ENCODE data around the gene AVPR2.
A peak's percentile ranks its signal among the peaks of the same experiment; 100 is the strongest.

The AVPR2 gene

DNA sequence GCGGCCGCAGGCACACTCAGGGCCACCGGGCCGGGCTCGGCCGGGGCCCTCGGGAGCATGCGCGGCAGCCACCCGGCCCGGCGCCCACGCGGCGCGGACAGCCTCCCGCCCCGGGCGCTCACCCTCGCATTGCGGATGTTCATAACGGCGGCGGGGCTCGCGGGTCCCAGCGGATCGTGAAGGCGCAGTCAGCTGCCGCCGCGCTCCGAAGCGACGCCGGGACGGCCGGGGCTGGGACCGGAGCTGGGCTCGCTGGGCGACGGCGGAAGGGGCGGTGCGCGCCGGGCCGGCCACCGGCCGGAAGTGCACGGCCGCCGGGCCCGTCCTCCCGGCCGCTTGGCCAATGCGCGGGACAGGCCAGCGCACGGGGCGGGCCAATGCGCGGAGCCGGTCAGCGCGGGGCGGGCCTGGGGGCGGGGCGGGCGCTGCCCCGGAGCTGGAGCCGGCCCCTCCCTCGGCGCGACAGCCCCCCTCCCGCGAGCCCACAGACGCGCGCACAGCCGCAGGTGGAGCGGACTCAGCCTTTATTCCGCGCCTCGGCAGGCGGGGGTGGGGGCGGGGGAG lies 30.4 kb downstream of the AVPR2 start, which contains the start of gene NAA10:
NAA10 (minus strand) TSS at position 276 of the 564 bp plus-strand sequence; CDS start at position 143, 133 bp downstream.
- DNase-seq, result peak; percentile 89

DNA sequence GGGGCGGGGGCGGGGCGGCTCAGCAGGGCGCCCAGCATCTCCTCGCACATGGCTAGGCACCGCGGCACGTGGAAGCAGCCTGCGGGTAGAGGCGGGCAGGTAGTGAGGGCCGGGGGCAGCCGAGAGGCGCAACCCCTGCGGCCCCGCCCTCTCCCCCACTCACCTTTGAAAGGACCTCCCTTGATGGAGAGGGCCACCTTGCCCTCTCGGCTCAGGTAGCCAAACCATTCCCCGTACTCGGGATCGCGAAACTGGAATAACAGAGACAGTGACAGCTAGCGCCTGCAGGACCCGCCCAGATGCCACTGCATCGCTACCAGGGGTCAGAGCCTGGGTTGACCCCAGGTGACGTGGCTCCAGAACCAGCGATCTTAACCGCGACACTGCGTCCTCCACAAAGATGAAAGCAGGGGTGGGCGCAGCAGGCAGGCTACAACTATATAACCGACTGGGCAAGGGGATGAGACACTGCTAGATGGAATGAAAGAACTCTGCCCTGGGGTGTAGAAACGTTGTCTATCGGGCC lies 30.9 kb downstream of the AVPR2 start:
- no peak for DNase-seq

DNA sequence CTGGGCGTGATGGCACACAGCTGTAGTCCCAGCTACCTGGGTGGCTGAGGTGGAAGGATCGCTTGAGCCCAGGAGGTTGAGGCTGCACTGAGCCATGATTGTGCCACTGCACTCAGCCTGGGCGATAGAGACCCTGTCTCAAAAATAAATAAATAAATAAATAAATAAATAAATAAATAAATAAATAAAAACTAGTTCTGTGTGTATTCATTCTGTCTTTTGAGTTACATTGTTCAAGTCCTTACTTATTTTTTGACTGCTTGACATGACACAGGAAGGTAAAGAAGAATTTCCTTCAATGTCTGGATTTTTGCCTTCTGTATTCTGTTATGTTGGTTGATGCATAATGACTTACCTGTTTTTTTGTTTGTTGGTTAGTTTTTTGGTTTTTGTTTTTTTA lies 32.6 kb downstream of the AVPR2 start:
- no peak for DNase-seq

DNA sequence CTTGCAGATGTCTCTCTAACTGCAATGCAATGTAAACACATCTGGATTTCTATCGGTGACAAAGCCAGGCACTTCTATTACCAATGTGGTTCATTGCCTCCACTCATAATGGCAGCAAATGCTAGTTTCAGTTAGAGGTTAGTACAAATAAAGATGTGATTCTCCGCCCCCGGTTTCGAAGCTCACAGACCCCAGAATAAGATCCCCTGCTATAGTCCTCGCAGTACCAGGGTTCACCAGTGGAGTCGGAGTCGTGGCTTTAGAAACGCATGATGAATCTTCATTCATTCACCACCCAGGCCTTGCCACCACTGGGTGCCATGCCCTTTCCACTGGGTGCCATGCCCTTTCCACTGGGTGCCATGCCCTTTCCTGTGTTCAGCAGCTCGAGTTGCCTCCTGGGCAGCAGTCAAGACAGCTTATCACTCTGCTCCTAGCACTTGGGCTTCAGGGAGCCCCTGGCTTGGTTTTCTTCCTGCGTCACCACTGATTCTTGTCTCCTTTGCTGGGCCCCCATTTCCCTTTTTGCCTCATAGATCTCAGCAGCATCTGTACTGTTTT lies 33.8 kb downstream of the AVPR2 start:
- peak; percentile 68 for DNase-seq

DNA sequence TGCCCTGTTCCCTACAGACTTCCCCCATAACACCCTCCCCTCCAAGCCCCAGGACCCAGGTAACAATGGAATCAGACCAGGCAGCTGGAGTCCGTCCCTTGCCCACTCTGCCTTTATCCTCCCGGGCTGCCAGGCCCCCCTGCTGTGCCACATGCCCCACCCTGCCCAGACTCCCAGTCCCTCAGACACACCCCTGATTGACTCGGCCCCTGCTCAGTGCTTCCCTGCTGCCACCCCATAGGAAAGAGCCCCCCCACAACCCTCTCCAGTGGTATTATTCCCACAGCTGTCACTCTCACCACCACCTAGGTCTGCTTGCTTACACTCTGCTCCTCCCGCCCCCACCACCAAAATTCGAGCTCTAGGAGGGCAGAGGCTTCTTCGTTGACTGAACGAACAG lies 35.1 kb downstream of the AVPR2 start:
- DNase-seq, result no peak

DNA sequence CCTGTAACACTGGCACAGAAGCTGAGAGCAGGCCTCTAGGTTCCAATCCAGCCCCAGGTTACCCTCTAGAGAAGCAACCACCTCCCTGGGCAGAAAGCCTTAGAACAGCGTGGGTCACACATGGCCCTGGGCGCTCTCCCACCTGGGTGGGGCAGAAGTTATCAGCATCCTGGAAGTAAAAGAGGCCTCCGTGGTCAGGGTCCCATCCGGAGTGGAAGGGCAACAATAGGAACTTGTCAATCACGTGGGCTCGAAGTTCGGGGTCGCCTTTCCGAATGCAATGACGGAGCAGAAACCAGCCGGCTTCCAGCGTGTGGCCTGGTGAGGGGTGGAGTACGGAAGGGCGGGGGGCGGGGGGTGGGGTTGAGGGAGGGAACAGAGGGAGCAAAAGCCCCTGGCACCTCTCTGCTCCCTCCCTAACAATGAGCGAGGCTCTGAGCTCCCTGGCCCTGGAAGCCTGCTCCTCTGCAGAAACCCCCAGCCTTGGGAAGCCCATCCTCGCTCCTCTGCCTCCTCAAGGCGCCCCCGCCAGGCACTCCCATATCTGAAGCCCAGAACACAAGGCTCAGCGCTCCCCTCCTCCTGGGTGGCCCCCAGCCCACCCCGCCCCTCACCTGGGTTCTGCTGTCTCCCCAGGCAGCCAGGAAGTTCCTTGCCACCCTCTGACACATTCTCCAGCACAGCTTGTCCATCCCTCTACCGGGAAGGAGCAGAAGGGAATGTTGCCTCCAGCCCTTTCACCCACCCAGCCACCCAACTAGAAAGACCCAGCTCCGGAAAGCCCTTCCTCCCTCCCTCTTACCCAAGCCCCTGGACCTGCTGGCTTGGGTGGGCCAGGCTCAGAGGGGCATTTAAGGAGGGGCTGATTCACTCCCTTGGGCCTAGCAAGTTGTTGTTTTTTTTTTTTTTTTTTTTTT lies 37.1 kb downstream of the AVPR2 start:
- DNase-seq, result peak; percentile 86

DNA sequence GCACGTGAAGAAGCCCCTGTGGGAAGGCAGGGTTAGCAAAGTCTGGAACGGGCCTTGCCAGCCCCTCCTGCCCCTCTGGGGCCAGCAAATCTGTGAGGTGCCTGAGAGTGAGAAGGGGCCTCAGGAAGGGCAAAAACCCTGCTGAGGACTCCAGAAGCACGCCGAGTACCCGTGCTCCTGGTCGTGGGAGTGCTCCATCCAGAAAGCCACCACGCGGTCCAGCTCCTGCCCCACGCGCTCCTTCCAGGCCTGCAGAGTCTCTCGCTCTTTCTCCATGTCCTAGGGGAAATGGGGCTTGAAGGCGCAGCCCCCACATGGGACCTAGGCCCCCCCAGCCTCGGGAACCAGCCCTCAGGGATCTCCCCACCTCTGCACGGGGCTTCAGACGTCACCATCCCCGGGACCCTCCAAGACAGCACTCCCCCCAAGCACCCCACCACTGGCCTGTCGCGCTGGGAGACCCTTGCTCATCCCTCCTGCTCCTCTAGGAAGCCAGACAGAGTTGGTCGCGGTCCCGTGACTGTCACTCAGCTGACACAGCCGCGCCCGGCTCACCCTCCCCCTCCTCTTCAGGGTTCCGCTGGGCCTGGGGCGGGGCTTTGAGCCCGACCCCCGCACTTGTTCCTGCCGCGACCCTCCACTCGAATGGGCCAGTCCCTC lies 39.8 kb downstream of the AVPR2 start, which contains the start of gene RENBP:
RENBP (minus strand) TSS at position 504 of the 660 bp plus-strand sequence; CDS start at position 471, 33 bp downstream.
- DNase-seq, result peak; percentile 78

DNA sequence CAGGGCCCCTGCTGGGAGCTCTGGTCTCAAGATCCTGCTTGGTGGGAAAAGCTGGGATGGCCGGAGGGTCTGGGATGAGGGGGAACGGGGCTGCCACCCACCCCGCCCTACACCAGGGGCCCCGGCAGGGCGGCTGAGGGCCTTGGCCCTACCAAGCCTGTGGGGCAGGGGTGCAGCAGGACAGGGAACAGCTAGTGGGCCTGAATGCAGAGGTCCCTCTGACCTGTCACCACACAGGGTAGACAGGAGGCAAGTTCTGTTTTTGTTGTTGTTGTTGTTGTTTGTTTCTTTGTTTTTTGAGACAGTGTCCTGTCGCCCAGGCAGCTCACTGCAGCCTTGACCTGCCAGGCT lies 40.3 kb downstream of the AVPR2 start:
- DNase-seq, result no peak

DNA sequence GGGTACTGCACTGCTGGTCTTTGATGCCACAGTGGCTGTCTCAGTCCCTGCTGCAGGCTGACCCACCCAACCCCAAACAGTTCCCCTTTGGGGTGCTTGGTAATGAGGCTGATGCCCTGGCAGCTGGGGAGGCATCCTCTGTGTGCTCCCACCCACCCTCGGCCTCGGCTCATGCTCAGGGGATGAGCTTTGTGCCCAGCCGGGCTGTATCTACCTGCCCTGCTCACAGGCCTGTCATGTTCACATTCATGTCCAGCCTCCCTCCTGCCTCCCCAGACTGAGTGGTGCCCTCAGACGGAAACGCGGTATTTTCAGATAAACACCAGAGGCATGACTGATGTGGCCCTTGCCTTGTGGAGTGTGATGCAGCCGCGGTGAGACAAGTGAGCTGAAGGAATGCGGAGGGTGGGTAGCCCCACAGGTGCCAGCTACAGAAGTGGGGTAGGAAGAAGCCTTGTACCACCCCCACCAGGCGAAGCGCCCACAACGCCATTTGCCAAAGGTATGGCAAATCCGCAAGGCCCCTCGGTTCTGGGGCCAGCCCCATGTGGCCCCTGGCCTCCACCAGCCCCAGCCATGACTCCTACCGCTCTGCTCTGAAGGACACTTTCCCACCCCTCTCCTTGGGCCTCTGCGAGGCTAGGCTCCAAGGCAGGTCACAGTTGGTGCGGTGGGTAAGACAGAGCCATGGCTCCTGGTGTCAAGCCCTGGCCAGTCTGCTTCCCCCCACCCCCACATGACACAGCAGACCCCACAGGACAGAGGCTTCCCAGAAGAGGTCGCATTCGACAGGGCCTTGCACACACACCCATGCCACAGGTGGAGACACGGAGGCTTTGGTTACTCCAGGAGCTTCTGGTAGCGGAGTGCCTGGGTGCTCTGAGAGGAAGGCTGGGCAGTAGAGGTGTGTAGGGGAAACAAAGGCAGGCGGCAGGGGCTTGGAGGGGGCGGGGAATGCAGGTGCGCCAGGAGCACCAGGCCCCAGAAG lies 41.8 kb downstream of the AVPR2 start:
- DNase-seq, result no peak

DNA sequence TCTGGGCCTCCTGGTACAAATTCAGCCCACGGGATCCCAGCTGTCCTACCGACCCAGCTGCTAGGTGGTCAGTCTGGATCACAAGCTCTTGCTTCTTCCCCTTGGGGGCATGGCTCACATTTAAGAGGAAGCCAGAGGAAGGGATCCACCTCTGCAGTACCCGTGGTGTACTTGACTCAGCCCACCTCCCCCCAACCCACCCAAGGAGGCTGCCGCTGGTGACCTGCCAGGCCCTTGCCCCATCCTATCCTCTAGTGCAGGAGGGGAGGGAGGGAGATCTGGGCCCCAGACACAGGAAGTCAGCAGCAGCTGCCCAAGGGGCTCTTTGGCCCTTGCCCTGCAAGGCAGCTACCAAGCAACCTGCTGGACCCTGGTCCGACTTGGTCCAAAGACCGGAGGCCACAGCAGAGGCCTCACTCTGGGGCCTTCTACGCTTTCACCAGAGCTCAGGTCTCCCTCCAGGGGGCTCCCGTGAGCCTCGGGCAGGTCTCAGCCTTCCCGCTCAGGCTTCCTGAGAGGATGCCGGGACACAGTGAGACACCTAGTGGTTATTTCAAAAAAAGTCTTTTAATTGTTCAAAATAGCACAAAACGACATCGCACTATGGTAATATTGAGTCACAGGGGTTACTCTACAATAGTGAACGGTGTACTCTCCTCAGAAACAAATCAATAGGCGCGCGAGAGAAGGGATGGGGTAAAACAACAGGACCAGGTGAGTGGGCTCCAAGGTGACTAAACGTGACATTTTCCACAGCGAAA lies 42.7 kb downstream of the AVPR2 start:
- DNase-seq, result peak; percentile 92

DNA sequence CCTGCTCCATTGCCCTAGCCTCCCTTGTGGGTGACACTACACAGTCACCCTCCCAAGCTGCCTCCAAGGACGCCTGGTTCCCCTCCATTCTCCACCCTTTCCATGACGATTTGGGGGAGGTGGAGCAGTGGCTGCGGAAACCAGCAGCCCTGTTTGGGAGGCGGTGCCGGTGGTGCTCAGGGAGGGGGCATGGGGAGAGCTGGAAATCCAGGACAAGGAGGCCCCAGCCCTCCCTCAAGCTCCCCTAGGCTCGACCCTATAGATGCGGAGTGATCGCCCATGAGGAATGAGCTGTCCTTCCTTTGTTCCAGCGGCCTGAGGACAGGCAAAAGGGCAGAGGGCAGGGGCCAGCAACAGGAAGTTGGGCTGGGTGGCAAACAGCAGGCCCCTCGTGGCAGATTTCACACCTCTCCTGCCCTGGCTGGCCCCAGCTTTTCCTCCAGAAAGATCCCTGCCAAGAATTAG lies 43.6 kb downstream of the AVPR2 start:
- no peak for DNase-seq

DNA sequence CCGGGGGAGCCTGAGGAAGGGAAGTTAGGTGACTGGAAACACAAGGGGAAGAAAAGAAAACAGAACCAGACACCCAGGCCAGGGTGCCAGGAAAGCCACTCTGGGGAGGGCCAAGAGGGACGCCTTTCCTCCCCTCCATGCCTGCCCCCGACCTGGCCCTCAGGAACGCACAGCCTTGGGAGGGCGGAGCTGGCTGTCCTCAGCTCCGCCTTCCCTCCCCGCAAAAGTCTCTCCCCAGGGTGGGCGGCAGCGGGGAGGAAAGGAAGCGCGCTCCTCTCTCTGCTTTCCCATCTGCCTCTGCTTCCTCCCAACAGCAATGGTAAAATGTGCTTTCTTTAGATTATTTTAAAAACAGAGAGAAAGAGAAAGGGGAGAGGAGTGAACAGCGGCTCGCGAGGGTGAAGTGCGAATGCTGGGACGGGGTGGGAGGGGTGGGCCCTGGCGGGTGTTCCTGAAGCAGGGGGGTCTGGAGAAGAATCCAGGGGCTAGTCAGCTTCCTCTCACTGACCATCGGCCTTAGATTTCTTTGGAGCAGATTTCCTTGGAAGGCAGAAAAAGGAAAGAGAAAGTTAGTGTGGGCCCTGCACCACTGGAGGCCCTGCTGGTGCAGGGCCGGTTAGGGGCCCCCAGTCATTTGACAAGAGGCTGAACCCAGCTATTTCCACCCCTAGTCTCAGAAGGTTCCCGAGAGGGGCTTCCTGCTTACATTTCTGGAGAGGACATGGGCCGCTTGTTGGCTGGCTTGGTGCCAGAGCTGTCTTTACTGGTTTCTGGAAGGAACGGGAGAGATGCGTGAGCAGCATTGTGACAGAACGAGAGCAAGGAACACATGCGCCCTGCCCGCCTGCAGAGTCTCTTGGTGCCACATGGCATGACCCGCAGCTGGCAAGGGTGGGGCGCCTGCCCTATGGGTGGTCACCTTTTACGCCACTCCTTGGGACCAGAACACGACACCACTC lies 44.7 kb downstream of the AVPR2 start:
- DNase-seq, result peak; percentile 51

DNA sequence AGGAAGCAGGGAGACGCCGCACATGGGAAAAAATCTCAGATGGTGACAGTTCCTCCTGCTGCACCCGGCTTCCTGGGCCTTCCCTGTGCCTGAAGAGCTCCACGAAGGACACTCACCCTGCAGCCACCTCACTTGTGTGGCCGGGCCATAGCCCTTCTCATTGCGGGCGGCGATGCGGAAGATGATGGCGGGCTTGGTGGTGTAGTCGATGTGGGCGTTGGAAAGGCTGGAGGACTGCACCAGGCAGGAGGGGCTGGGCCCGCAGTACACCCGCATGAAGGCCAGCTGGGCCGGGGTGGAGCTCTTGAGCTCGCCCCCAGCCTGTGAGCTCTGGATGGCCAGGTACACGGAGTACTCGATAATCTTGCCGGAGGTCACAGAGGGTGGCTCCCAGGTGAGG lies 45.7 kb downstream of the AVPR2 start:
- no peak for DNase-seq

DNA sequence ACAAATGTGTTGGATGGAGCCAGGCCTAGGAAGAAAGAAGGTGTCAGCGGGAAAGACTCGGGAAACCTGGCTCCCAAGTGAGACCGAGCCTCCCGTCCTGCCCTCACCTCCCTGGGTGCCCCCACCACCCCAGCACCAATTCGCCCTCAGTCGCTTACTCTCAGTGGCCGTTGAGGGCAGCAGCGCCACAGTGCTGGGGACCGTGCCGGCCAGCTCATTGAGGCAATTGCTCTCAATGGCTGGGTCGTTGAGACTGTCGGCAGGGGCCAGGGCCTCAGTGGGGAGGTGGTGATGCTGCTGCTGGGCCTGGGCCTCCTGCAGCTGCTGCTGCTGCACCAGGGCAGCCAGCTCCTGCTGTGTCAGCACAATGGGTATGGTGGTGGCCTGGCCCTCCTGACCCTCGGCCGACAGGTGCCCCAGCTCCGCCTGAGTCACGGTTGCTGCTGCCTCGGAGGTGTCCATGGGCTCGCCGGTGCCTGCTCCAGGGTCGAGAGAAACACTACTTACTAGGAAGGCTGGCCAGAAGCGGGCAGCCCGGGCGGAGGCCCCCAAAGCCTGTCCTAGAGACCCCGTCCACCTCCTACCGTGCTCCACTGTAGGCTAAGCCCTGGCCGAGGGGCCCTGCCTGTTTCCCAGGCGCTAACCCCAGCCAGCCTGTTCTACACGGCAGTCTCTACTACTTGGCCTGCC lies 47.4 kb downstream of the AVPR2 start:
- DNase-seq, result no peak

DNA sequence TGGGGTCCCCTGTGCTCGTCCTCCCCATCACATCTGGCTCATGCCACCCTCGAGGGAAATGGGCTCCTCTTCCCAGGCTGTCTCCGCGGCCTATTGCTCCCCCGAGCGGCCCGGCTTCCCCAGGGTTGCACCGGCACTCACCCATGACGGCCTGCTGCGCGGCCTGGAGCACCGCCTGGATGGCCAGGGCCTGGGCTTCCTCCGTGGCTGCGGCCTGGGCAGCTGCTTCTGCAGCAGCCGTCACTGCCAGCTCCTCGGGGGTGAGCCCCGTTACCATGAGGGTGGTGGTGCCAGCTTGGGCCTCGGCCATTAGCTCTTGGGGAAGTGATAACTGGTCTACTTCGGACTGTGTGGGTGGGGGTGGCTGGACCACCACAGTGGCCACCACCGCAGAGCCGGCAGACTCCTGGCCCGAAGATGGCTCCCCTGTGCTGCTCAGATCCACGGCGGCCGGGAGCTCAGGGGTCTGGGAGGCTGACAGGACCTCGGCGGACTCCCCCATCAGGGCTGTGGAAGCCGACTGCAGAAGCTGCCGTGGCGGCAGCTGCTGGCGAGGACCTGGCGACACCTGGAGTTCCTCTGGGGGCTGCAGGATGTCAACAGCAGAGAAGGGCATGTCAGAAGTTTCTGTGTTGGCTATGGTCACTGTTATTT lies 48.0 kb downstream of the AVPR2 start:
- DNase-seq, result no peak

DNA sequence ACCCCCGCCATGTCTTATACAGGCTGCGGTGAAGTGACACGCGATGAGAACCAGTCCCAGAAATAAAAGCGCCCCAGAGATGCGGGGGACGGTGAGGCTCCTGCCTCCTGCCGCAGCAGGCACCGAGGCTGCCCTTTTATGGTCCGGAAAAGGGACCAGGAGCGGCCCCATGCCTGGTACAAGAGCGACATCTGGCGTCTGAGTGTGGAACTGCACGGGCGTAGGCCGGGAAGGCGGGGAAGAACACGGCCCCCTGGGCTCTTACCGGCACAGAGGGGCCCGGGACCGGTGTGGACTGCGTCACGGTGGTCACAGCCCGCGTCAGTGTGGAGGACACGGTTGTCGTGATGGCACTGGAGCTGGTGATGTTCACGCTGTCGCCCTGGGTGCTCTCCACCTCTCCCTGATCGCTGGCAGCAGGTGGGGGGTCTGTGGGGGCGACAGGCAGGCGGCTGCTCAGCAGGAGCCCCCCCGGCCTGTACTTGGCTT lies 48.9 kb downstream of the AVPR2 start:
- DNase-seq, result peak; percentile 80

DNA sequence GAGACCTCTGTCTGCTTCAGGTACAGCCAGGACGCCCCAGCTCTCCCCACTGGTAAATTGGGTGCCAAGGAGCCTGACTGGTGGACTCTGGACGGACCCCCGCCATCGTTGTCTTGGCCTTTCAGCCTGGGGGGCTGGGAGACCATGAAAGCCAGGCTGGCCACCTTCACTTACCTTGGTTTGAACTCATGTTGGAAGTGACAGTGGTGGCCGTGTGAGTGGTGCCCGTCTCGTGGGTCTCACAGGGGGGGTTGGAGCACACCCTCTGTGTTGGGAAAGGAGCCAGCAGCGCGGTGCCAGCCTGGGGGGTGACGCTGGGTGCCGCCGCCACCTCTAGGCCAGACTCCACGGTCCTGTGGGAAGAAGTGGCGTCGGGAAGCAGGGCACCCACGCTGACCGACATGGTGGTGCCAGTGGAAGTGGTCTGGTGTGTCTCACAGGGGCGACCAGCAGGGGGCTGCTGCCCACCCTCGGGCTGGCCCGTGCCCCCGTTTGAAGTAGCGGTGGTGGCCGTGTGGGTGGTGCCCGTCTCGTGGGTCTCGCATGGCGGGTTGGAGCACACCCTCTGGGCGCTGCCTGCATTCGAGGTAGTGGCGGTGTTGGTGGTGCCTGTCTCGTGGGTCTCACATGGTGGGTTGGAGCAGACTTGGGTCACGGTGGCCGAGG lies 49.6 kb downstream of the AVPR2 start:
- DNase-seq, result peak; percentile 22

Measured in hematopoietic multipotent progenitor cell treated with erythropoietin and hydrocortisone succinate and interleukin-3 and kit ligand, for 4 days (in vitro differentiated cells).